MM.1S (cell line): ENCODE data around the gene CCDC40.

Source experiments
- CTCF ChIP-seq: fragments of 300-600 bp; sonication (generic); IDR thresholded peaks from 2 replicates; pipeline ENCODE4 v1.5.1; 2016; ENCODE audit warnings: antibody characterized with exemption, low read length, mixed read lengths
- EZH2 ChIP-seq: fragments of 300-600 bp; sonication (generic); optimal IDR thresholded peaks from 2 replicates; pipeline ENCODE3; 2017; ENCODE audit warnings: low read depth, mild to moderate bottlenecking, antibody characterized with exemption, low read length, mixed read lengths

GRCh38 chr17:80050706-80051105, 14.3 kb downstream of the CCDC40 start:
- no peak for TF ChIP-seq CTCF
- TF ChIP-seq EZH2, result no peak
